NCI-H226 (cell line): Measurements from ENCODE around the gene ODC1.
A peak's percentile ranks its signal among the peaks of the same experiment; 100 is the strongest.
"Not testable (repeated sequence)": the region's sequence is repeated elsewhere in the genome, so short reads cannot be mapped to it uniquely, and the experiment has no call there.

Source experiments
- DNase-seq: peaks from one replicate; pipeline ENCODE4 v3.0.0-alpha.2; 2015

ODC1 gene

DNA sequence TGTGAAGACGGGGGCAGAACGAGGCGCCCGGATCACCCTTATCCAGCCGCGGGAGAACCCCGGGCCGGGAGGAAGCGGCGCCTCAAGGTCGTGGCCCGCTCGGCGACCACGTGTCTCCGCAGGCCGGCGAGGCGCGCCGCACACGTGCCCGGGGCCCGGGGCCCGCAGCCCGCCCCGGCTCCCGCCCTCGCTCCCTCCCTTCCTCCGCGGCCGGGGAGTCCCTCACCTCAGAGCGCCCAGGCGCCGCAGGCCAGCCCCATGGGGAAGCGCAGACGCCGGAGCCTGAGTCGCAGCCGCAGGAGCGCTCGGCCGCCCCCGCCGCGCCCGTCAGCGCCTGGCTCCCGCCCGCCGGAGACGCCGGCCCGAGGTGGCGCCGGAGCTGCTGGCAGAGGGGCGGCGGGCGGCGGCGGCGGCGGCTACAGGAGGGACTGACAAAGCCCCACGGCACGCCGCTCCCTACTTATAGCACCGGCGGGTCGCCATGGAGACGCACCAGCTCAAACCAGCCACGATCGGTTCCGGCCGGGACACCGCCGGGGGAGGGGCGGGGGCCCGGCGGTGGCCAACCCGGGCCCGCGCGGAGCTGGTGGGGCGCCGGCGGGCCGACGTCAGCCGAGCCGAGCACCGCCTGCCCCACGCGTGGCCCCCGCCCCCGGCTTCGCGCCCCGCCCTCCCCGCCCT is at the start of gene ODC1:
Gene ODC1 (minus strand): TSS at position 433 of the 681 bp plus-strand sequence. CDS start 3,295 bp downstream, outside the sequence.
- DNase-seq = peak; percentile 89

DNA sequence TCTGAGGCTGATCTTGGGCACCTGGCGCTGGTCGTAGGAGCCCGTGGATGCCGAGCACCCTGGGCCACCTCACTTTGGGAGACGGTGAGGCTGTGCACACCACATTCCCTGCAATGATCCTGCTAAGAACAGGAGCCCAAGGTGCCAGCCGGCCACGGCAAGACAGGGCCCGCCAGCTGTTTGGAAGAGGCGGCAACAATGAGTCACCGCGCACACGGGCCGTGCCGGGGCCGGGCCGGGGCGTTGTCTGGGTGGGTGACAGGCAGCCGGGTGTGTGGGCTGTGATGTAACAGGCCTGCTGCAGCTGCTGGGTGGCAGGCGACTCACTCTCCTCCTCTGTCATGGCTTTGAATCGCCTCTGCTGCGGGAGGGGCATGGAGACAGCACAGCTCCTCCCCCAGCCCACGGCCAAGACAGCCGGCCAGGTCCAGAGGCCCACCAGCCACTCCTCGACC is 49.7 kb upstream of the ODC1 start:
- DNase-seq = peak; percentile 74

DNA sequence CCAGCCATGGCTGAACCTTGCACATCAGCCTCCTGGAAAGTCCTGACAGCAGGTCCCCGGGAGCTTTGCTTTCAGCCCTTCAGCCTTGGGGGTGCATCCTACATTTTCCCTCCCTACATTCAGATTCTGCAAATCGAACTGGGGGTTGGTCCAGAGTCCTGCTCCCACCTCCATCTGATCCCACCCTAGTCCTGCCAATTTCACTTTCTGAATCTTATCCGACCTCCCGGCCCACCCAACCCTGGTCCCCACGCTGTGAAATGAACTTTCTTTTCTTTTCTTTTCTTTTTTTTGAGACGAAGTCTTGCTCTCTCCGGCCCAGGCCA is 47.8 kb upstream of the ODC1 start:
- DNase-seq = no peak

DNA sequence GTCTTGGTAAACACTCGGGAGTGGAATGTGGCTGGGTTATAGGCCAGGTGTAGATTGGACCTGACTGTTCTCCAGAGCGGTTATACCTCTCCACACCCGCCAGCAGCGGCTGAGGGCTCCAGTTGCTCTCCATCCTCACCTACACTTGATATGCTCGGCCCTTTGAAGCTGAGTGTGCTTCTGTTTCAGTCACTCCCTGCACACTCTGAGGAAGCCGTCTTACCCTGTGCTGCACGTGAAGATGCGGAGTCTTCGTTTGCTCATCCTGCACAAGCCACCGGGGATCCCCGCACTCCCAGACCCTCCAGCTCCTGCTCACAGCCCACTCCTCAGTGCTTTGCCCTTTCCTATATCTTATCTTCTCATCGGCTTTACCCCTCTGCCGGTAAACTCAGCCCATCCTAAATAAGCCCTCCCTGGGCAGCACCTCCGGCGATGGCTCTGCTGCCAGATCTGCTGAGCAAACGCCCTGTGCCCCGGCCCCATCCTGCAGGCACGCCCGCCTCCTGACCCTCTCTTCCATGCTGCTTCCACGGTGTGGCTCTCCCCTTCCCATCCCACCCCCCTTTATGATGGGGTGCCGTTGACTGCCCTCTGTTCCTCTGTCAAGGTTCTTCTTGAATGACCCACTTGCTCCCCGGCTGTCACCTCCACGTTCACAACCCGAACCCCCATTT is 47.3 kb upstream of the ODC1 start:
- DNase-seq = no peak

DNA sequence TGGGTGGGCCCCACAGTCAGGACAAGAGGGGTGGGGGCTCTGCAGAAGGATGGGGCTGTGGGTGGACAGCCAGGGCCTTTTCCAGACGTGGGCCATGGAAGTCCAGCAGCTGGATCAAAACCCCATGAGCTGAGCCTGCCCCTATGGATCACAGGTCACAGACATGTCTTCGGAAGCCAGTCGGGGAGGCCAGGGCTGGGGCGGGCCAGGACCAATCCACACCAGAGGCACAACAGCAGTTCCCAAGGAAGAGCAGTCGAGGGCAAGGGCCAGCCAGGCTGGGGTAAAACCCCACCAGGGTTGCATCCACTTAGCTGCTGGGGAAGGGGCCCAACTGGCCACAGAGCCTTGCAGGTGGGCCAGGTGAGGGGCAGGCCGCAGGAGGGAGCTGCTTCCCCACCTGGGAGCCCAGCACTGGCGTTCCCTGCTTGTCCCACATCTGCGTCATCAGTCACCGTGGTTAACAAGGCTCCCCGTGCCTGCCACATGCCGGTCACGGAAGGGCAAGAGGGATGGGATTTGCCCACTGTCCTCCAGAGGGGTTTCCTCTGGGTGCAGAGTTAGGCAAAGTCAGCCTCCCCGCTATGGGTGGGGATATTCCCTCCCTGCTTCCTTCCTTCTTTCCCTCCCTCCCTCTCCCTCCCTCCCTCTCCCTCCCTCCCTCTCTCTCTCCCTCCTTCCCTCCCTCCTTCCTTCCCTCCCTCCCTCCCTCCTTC is 46.4 kb upstream of the ODC1 start:
- DNase-seq = no peak

DNA sequence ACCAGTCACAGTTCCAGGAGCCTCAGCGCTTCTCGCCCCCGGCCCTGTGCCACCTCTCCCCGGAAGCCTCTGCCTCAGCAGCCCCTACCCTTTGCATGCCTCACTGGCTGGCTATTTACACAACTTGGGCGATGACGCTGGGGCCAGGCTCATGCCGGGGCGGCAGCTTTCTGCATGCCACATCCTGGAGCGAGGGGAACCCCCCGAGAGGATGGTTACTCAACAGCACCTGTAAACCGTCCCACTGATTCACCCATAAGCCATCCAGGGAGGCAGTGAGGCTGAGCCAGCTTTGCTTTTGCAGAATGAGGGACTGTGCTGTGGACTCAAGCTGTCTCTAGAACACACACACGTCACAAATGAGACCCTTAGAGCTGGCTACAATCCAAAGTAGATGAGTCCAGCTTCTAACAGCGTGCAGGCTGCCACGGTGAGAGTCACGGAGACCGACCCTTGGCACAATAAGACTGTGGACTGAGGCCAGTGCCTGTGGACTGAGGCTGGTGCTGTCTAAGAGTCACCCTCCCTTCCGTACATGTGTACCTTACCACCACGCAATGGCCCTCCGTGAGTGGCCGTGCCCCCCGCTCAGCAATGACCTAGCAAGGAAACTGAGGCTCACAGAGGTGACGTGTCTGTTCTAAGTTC is 45.6 kb upstream of the ODC1 start:
- DNase-seq = peak; percentile 99

DNA sequence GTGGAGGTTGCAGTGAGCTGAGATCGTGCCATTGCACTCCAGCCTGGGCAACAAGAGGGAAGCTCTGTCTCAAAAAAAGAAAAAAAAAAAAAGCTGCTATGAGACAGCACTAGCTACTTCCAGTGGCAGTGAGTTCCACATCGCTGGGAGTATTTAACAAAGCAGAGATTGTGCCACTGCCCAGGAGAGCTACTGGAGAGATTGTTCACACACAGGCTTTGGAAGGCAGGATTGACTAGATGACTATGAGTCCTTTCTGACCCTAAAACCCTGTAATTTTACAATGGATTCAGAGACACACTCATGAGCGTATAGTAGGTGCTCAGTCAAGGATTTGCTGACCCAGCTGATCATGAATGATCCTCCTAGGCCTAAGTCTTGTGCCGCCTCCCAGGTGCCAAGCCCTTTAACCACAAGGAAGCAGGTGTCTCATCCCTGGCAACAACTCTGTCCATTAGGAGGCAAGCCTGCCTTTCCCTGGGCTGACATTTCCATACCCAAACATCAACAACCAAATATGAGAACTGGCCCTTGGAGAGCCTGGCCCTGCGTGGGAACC is 45.0 kb upstream of the ODC1 start:
- DNase-seq = no peak

DNA sequence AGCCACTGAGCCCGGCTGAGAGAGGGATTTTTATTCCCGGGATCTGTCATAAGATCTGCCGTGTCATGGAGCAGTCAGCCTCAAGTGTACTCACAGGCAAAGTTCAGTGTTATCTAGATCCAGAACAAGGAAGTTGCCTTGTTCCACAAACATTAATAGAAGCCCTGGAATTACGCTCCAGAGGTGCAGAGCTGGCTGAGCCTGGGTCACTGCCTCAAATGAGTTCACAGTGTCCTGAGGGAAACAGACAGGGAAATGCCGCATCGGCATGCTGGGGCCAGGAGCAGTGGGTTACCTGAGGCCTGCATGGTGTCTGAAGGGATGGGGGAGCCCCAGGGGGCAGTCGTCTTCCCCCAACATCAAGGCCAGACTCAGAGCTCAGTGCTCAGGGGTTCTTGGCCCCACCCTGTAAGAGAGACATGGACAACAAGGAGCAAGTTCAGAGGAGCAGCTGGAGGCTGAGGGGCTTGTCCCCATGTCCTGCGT is 42.7 kb upstream of the ODC1 start:
- no peak for DNase-seq

DNA sequence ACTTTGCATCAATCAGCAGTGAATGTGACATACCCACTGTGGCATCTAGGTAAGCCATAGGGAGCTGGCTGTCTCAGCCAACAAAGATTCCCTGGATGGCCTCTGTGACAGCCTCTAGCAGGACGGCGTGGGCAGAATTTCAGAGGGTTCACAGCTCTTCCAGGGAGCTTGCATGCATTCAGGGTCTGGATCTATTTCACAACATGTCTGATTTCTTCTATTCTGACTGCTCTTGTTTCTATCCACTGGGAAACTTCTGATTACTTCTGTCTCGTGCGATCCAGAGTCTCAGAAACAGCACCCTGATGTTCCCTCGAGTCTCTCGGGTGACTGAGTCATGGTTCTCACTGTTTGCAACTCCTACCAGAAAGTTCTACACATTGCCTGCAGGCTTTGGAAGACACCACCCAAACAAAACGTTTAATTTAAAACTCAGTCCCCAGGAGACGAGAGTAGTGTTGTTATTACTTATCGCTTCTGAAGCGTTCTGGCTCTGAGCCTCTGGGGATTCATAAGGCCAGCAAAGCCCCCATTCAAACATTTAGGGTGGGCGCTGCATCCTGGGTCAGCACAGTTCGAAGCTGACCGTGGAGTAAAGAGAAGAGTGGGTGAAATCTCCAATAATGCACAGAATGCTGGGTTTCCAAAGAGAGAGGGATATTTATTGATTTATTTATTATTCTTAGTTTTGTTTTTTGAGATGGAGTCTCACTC is 41.9 kb upstream of the ODC1 start:
- no peak for DNase-seq

DNA sequence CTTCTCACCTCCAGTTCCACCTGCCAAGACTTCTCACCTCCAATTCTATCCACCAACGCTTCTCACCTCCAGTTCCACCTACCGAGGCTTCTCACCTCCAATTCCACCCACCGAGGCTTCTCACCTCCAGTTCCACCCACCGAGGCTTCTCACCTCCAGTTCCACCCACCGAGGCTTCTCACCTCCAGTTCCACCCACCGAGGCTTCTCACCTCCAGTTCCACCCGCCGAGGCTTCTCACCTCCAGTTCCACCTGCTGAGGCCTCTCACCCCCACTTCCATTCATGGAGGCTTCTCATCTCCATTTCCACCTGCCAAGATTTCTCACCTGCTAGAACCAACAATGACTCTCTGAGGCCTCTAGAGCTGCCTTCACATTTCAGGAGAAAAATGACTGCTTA is 40.0 kb upstream of the ODC1 start:
- not testable (repeated sequence) for DNase-seq

DNA sequence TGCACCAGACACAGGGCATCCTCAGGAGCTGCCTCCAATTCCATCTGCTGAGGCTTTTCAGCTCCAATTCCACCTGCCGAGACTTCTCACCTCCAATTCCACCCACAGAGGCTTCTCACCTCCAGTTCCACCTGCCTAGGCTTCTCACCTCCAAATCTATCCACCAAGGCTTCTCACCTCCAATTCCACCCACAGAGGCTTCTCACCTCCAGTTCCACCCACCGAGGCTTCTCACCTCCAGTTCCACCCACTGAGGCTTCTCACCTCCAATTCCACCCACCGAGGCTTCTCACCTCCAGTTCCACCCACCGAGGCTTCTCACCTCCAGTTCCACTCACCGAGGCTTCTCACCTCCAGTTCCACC is 39.6 kb upstream of the ODC1 start:
- DNase-seq = not testable (repeated sequence)

DNA sequence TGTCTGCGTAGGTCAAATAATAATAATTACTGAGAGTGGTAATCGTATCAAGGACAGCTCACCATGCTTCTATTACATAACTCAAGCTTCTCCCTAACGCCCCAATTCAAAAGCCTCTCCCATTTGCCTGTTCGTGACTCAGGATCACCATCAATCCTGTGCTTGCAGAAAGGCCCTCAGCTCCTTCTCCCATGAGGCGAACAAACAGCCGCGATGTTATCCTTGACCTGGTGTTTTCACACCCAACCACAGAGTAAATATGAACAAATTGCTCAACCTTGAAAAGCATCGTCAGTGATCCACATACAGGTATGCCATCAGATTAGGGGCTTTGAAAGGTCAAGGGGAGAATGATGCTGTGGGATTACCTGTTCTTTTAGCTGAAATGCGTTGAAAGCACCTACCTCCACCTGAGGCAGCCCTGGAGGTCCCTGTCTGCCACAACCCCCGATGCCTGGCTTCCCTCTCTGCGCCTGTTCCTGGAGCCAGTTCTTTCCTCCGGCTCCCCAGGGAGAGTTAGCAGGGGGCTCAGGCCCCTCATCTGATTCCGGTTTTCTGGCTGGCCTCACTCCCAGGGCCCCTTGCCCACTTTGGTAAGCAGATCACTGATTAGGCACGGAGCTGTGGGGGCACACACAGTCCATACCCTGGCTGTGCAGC is 39.1 kb upstream of the ODC1 start:
- DNase-seq = no peak

DNA sequence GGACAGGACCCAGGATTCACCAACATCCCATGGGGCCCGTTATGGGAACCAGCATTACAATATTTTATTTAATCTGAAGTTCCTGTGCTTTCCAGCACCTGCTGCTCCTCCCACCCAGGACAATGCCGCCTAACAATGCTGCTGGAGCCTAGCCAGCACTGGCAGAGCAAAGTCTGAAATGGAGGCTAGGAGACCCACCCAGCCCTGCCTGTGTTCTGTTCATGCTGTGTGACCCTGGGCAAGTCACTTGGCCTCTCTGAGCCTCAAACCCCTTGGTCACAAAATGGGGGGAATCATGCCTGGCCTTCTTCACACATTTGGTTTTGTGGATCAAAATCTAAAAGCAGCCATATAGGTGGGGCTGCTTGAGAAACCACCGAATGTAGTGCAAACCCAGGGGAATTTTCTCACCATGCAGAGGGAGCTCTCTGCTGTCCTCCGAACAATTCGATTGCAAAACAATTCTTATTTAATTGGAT is 38.5 kb upstream of the ODC1 start:
- DNase-seq = no peak

DNA sequence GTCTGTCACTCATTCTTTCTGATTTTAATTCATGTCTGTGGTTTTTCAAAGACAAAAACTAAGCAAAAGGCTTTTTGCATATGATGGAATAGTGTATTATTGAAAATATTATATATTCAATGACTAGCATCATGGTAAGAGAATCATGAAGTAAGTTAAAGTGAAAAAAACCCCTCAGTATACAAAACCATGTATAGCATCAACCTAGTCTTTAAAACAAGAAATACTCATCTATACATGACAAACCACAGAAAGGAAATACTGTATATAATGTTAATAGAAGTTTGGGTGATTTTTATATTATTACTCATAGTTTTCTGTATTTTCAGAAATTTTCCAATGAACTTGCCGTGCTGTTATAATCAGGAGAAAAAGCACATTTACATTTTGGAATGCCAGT is 38.0 kb upstream of the ODC1 start:
- DNase-seq = no peak

DNA sequence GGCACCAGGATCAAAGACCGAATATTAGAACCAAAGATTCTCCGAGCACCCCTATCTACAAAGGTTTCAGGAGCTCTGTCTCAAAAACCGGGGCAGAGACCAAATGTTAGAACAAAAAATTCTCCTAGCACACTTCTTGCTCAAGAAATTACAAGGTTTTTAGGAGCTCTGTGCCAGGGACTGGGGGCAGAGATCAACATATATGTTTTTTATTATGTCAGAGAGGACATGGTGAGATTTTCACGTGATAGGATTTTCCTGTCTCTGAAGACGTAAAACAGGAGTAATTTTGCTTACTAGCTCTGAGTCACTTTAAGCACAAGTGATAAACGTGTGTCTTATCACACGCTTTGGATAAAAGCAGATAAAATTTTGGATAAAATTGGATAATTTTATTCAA is 34.8 kb upstream of the ODC1 start:
- DNase-seq = no peak

DNA sequence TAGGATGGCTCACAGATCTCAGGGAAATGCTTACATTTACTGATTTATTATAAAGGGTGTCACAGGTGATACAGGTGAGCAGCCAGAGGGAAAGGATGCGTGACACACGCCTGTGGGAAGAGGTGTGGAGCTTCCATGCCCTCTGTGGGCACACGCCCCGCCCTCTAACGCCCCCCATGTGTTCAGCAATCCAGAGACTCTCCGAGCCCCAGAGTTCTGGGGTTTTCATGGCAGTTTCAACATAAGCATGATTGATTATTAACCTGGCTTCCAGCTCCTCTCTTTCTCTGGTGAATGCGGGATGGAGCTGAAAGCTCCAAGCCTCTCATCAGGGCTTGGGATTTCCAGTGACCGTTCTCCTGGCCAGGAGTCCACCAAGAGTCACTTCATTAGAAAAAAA is 34.3 kb upstream of the ODC1 start:
- no peak for DNase-seq

DNA sequence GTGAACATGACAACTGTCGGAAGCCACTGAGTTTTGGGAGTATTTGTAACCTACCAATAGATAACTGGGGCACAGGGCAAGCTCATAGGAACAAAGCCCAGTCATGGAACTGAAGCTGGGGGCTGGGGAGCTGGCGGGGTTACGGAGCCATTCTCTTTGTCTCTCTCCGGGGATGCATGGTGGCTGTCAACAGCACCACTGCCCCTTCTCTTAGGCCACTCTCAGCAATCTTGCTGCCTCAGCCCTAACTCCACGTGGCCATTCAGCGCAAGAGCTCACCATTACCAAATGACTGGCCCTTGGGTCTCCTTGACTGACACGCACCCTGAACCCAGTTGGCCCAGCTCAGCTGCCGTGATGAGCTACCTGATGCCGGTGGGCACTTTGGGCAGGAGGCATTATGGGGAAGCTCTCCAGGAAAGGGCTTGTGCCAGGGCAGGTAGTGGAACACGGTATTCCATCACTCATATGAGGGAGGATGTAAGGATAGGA is 33.6 kb upstream of the ODC1 start:
- DNase-seq = no peak

DNA sequence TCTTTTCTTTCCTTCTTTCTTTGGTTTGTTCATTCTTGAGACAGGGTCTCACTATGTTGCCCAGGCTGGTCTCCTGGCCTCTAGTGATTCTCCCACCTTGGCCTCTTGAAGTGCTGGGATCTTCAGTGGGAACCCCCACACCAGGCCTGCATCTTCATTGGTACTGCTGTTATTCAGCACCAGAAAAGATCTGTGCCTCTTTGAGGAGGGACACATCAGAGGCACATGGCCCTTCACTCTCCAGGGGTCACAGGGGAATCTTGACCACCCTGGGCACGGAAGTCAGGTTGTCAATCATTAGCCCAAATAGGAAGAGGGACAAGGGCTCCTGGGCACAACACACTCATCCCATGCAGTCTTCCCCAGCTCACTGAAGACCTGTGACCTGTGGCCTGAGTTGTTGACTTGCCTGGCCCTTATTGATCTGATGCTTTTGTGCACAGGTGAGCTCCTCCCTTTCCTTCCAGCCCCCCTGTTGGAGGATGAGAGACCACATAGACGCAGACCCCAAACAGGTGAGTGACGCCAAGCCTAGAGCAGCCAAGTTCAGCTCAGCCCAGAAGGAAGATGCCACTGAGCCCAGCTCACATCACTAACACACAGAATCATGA is 33.0 kb upstream of the ODC1 start:
- no peak for DNase-seq

DNA sequence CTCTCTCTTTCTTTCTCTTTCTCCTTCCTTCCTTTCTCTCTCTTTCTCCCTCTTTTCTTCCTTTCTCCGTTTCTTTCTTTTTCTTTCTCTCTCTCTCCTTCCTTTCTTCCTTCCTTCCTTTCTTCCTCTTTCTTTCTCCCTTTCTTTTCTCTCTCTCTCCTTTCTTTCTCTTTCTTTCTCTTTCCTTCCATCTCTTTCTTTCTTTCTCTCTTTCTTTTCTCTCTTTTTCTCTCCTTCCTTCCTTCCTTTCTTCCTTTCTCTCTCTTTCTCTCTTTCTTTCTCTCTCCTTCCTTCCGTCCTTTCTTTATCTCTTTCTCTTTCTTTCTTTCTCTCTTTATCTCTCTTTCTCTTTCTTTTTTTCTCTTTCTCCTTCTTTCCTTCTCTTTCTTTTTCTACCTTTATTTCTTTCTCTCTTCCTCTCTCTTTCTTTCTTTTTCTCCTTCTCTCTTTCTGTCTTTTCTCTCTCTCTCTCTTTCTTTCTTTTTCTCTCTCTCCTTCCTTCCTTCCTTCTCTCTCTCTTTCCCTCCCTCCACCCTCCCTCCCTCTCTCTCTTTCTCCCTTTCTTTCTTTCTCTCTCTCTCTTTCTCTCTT is 32.3 kb upstream of the ODC1 start:
- DNase-seq = no peak

DNA sequence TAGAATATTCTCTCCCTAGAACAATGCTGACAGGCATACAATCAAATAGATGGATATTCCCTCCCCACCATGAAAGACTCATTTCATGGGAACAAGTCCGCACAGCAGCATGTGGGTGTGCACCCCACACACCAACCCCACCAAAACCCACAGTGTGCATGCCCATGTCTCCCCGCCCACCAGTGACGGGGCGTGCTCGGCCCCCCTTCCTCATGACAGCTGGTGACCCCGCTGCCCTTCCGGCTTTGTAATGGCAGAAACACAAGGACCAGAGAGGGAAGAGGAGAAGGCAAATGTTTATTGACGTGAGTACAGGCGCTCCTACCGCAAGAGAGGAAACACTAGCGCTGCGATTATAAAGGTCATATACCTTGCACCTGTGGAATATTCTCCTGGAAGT is 30.8 kb upstream of the ODC1 start:
- DNase-seq = no peak

DNA sequence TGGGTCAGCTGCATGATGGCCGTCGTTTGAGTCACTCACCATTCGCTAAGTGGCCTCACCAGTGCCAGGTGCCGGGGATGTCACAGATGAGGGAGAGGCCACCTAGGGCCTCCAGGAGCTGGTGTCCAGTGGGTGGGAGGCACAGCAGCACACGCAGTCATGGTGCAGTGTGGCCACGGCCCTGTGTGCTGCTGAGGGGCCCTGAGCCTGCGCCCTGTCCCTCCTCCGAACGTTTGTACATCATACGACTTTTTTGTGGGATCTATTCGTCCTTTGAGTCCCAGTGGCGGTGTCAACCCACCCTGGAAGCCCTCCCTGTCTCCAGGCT is 30.1 kb upstream of the ODC1 start:
- no peak for DNase-seq
